Measurements from ENCODE around the gene STX12.
"Not testable (repeated sequence)": the region's sequence is repeated elsewhere in the genome, so short reads cannot be mapped to it uniquely, and the experiment has no call there.

- not testable (repeated sequence) for TF ChIP-seq CTCF (IDR thresholded peaks at IDR 0.05); POLR2AphosphoS5 (IDR thresholded peaks at IDR 0.05); POLR2A (IDR thresholded peaks at IDR 0.05; ENCODE audit: low read depth)
These were observed 3.3 kb downstream of the STX12 start for GRCh38 chr1:27776276-27776675.

All from esophagus muscularis mucosa (tissue), 3 donors.